GM19025 (cell line): ENCODE results near the gene RRP36.

Experiments used
- ATAC-seq: cut with Tn5 transposase; IDR thresholded peaks from one replicate; pipeline ENCODE4 v1.9.1; 2021; ENCODE audit warnings: mild to moderate bottlenecking, low read depth, moderate library complexity; ENCODE audit not compliant: unreplicated experiment

The RRP36 gene

GRCh38 chr6:43060755-43061633, 39.6 kb downstream of the RRP36 start:
- ATAC-seq = no peak

GRCh38 chr6:43061861-43062260, 40.4 kb downstream of the RRP36 start:
- no peak for ATAC-seq

- no peak for ATAC-seq
Measured at GRCh38 chr6:43062818-43063217, 41.4 kb downstream of the RRP36 start.

- ATAC-seq = no peak
Measured at GRCh38 chr6:43070028-43070632, 48.7 kb downstream of the RRP36 start.

GRCh38 chr6:43074847-43075669, 53.6 kb downstream of the RRP36 start:
- ATAC-seq = no peak

- ATAC-seq = no peak
Measured at GRCh38 chr6:43075670-43076463, 54.4 kb downstream of the RRP36 start, which contains the start of gene PTK7. TSS of gene PTK7 (plus strand) at chr6:43076314. CDS start at chr6:43076489, 175 bp downstream.

- ATAC-seq = no peak
Measured at GRCh38 chr6:43076464-43077332, 55.3 kb downstream of the RRP36 start.

- ATAC-seq = no peak
Measured at GRCh38 chr6:43077333-43077809, 55.9 kb downstream of the RRP36 start.

GRCh38 chr6:43077981-43078511, 56.6 kb downstream of the RRP36 start:
- no peak for ATAC-seq

GRCh38 chr6:43078691-43079090, 57.3 kb downstream of the RRP36 start:
- no peak for ATAC-seq
